Stimulated activated naive CD8-positive, alpha-beta T cell treated with anti-CD3 and anti-CD28 coated beads, Interleukin-15, amount 100 ng/mL, for 72 hours (primary cell): Measurements from ENCODE around the gene SREK1IP1.

Experiments
- ATAC-seq: fragments of 150-1000 bp; cut with Tn5 transposase; 2 replicates; pipeline ENCODE4 v1.10.0; 2021; ENCODE audit warnings: mild to moderate bottlenecking, moderate library complexity
- DNase-seq, 2 donors: peaks; one replicate each; pipeline ENCODE4 v3.0.0; 2021 to 2022
- H3K27ac Mint-ChIP-seq, 2 donors: one replicate each; pipeline ENCODE4 v1.8.0; 2022; ENCODE audit warnings: mild to moderate bottlenecking in 2 of 2, mixed read lengths in 2 of 2, moderate library complexity in 2 of 2
- H3K27me3 Mint-ChIP-seq: one replicate; pipeline ENCODE4 v1.8.0; 2022; ENCODE audit warnings: mixed read lengths
- H3K4me1 Mint-ChIP-seq: one replicate; pipeline ENCODE4 v1.8.0; 2022; ENCODE audit warnings: mild to moderate bottlenecking, mixed read lengths
- H3K4me3 Mint-ChIP-seq, 2 donors: one replicate each; pipeline ENCODE4 v1.8.0; 2022; ENCODE audit warnings: mild to moderate bottlenecking in 2 of 2, mixed read lengths in 2 of 2, moderate library complexity in 1 of 2
- H3K9me3 Mint-ChIP-seq, 2 donors: one replicate each; pipeline ENCODE4 v1.8.0; 2022; ENCODE audit warnings: mixed read lengths in 2 of 2

Gene SREK1IP1

DNA sequence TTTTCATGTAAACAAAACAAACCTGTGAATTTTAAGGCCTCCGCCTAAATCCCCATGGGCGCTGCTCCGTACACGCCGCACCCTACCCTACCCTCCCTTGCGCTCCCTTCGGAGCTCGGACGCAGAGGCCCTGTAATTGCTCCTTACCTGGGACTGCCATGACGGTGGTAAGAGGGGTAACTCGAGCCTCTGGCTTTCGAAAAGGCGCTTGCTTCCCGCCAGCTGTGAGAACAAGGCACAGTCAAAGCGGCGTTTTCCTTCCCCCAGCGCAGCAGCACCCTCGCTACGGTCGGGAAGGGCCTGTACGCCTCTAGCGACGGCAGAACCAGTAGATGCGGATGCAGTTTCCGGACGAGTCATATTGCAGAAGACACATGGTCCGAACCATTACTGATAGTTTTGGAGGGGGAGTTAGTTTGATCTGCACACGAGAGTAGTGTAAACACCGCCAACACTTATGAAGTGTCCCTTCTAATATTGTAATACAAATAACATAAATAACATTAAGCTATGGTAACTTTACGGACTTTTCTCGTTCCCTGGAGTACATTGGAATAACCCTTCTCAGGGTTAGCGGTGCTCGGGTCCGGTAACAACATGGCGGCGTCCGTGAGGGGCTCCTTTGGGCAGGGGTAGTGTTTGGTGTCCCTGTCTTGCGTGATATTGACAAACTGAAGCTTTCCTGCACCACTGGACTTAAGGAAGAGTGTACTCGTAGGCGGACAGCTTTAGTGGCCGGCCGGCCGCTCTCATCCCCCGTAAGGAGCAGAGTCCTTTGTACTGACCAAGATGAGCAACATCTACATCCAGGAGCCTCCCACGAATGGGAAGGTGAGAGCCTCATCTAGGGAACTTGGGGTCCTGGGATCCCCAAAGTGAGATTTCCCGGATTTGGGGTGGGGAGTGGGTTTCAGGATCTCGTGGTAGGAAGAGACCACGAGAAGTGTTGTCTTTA is at the start of gene SREK1IP1, which contains the start of gene CWC27:
Gene SREK1IP1 (minus strand): TSS at position 334 of the 955 bp plus-strand sequence. CDS start 174 bp downstream, at position 160.
Gene CWC27 (plus strand): TSS at position 573 of the 955 bp plus-strand sequence. CDS start 217 bp downstream, at position 790.
- DNase-seq (peak; percentile 82 to 87), ATAC-seq (peak; percentile 99)
- H3K27me3 Mint-ChIP-seq, result no peaks in the 10 kb centered on the region
- peaks cover 41% of the 10 kb centered on the region for H3K4me1 Mint-ChIP-seq
- H3K4me3 Mint-ChIP-seq, result peak within 1 kb of the TSS; percentile 98 to 100
- H3K27ac Mint-ChIP-seq, result peak within 1 kb of the TSS; percentile 100
- no peaks in the 10 kb centered on the region for H3K9me3 Mint-ChIP-seq

GRCh38 chr5:64818245-64818644 is 49.8 kb upstream of the SREK1IP1 start:
- Mint-ChIP-seq H3K4me3 (no peak overlapping the region), H3K27ac (no peak overlapping the region), H3K27me3 (no peaks in the 10 kb centered on the region), H3K4me1 (peaks cover 27% of the 10 kb centered on the region), H3K9me3 (no peaks in the 10 kb centered on the region)
- ATAC-seq (no peak), DNase-seq (no peak)

- peaks cover 12% of the 10 kb centered on the region for H3K4me1 Mint-ChIP-seq
- DNase-seq (no peak), ATAC-seq (peak; percentile 93)
- H3K27me3 Mint-ChIP-seq, result no peaks in the 10 kb centered on the region
- no peak overlapping the region for H3K27ac Mint-ChIP-seq
- H3K4me3 Mint-ChIP-seq, result no peak overlapping the region
- H3K9me3 Mint-ChIP-seq, result no peaks in the 10 kb centered on the region
These were observed 45.6 kb upstream of the SREK1IP1 start for GRCh38 chr5:64814073-64814472.

- H3K4me1 Mint-ChIP-seq, result peaks cover 6% of the 10 kb centered on the region
- no peaks in the 10 kb centered on the region for H3K9me3 Mint-ChIP-seq
- H3K27ac Mint-ChIP-seq, result no peak overlapping the region
- no peaks in the 10 kb centered on the region for H3K27me3 Mint-ChIP-seq
- no peak for DNase-seq
- no peak for ATAC-seq
- no peak overlapping the region for H3K4me3 Mint-ChIP-seq
These were observed 42.7 kb upstream of the SREK1IP1 start for GRCh38 chr5:64811050-64811640.

DNA sequence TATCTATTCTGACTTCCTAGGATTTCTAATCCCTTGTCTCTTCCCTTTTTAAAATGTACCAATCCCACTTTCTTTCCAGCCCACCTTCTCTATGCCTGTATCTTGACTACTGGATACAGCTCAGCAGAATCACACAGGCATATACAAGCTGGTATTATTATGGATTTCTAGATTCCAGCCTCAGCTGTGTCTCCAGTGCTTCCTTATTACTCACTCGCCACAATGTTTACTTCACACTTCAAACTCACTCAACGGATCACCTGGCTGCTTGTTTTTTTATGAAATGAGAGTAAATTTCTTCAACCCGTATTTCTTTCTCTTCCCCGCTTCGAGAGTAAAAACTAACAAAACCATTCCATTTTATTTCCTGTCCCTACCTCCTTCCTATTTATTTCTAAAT is 39.0 kb upstream of the SREK1IP1 start:
- Mint-ChIP-seq H3K27ac (no peak overlapping the region), H3K4me3 (no peak overlapping the region), H3K9me3 (no peaks in the 10 kb centered on the region), H3K27me3 (no peaks in the 10 kb centered on the region), H3K4me1 (no peaks in the 10 kb centered on the region)
- ATAC-seq (no peak), DNase-seq (no peak)

DNA sequence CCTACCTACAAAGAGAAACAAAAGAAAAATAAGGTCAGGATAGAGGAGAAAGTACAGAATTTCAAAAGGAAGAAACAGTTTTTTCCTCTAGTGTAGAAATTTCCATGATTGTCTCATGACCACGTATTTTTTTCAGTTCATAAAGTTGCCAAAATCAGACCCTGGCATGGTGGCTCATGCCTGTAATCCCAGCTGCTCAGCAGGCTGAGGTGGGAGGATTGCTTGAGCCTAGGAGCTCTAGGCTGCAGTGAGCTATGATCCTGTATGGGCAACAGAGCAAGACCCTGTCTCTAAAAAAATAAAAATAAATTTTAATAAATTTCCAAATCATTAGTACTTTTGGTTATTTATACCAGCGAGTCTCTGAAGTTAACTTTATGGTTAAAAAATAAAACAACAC is 38.0 kb upstream of the SREK1IP1 start:
- Mint-ChIP-seq H3K27ac (no peak overlapping the region), H3K4me3 (no peak overlapping the region), H3K9me3 (no peaks in the 10 kb centered on the region), H3K4me1 (no peaks in the 10 kb centered on the region), H3K27me3 (no peaks in the 10 kb centered on the region)
- DNase-seq, result no peak
- no peak for ATAC-seq

GRCh38 chr5:64800926-64801325 is 32.4 kb upstream of the SREK1IP1 start:
- no peaks in the 10 kb centered on the region for H3K9me3 Mint-ChIP-seq

GRCh38 chr5:64796301-64796700 is 27.8 kb upstream of the SREK1IP1 start:
- Mint-ChIP-seq H3K9me3 (no peaks in the 10 kb centered on the region), H3K4me3 (no peak overlapping the region), H3K27me3 (no peaks in the 10 kb centered on the region), H3K27ac (no peak overlapping the region), H3K4me1 (no peaks in the 10 kb centered on the region)
- no peak for ATAC-seq
- no peak for DNase-seq

More at GRCh38 chr5:64800926-64801325, 32.4 kb upstream of the SREK1IP1 start:
- no peak overlapping the region for H3K27ac Mint-ChIP-seq
- DNase-seq (no peak), ATAC-seq (no peak)
- H3K4me1 Mint-ChIP-seq, result no peaks in the 10 kb centered on the region
- H3K4me3 Mint-ChIP-seq, result no peak overlapping the region
- no peaks in the 10 kb centered on the region for H3K27me3 Mint-ChIP-seq

- DNase-seq (no peak), ATAC-seq (no peak)
- Mint-ChIP-seq H3K27ac (peak overlapping the region in 1 of 2 donors; percentile 40), H3K4me3 (no peak overlapping the region), H3K4me1 (no peaks in the 10 kb centered on the region), H3K27me3 (no peaks in the 10 kb centered on the region), H3K9me3 (no peaks in the 10 kb centered on the region)
These were observed 25.7 kb upstream of the SREK1IP1 start for GRCh38 chr5:64794053-64794770.

GRCh38 chr5:64792469-64792868 is 24.0 kb upstream of the SREK1IP1 start:
- H3K4me3 Mint-ChIP-seq, result no peak overlapping the region
- ATAC-seq (no peak), DNase-seq (no peak)

GRCh38 chr5:64790210-64790609 is 21.7 kb upstream of the SREK1IP1 start:
- DNase-seq (no peak), ATAC-seq (no peak)
- H3K27me3 Mint-ChIP-seq, result no peaks in the 10 kb centered on the region
- H3K27ac Mint-ChIP-seq, result no peak overlapping the region
- no peak overlapping the region for H3K4me3 Mint-ChIP-seq
- H3K9me3 Mint-ChIP-seq, result no peaks in the 10 kb centered on the region
- H3K4me1 Mint-ChIP-seq, result no peaks in the 10 kb centered on the region

More at GRCh38 chr5:64792469-64792868, 24.0 kb upstream of the SREK1IP1 start:
- no peaks in the 10 kb centered on the region for H3K27me3 Mint-ChIP-seq
- H3K27ac Mint-ChIP-seq, result no peak overlapping the region
- no peaks in the 10 kb centered on the region for H3K9me3 Mint-ChIP-seq
- H3K4me1 Mint-ChIP-seq, result no peaks in the 10 kb centered on the region

GRCh38 chr5:64789457-64789856 is 21.0 kb upstream of the SREK1IP1 start:
- H3K4me3 Mint-ChIP-seq, result no peak overlapping the region
- no peaks in the 10 kb centered on the region for H3K4me1 Mint-ChIP-seq
- H3K9me3 Mint-ChIP-seq, result no peaks in the 10 kb centered on the region
- DNase-seq, result no peak
- no peak overlapping the region for H3K27ac Mint-ChIP-seq
- no peak for ATAC-seq
- H3K27me3 Mint-ChIP-seq, result no peaks in the 10 kb centered on the region

DNA sequence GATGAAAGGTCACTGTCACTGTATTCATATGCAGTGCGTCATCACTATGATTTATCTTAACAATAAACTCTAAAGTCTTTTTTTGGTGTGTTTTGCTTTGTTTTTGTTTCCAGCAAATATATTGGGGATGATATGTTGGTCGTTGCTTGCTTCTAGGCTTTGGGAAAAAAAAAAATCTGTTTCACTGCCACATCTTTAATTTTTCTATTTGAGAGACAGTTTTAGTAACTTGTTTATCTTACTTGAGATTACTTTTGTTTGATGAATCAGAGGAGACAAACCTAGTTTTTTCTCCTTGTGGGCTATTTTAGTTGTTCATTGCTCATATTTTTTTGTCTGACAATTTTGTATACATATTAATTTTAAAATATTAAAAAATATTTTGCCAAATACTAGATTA is 19.7 kb upstream of the SREK1IP1 start:
- H3K4me1 Mint-ChIP-seq, result no peaks in the 10 kb centered on the region
- no peaks in the 10 kb centered on the region for H3K9me3 Mint-ChIP-seq
- DNase-seq, result no peak
- no peak overlapping the region for H3K27ac Mint-ChIP-seq
- H3K27me3 Mint-ChIP-seq, result no peaks in the 10 kb centered on the region
- no peak overlapping the region for H3K4me3 Mint-ChIP-seq
- no peak for ATAC-seq

GRCh38 chr5:64786372-64786771 is 17.9 kb upstream of the SREK1IP1 start:
- no peak for DNase-seq
- no peak overlapping the region for H3K4me3 Mint-ChIP-seq
- no peaks in the 10 kb centered on the region for H3K27me3 Mint-ChIP-seq
- H3K4me1 Mint-ChIP-seq, result no peaks in the 10 kb centered on the region
- no peak for ATAC-seq
- no peak overlapping the region for H3K27ac Mint-ChIP-seq
- H3K9me3 Mint-ChIP-seq, result no peaks in the 10 kb centered on the region

DNA sequence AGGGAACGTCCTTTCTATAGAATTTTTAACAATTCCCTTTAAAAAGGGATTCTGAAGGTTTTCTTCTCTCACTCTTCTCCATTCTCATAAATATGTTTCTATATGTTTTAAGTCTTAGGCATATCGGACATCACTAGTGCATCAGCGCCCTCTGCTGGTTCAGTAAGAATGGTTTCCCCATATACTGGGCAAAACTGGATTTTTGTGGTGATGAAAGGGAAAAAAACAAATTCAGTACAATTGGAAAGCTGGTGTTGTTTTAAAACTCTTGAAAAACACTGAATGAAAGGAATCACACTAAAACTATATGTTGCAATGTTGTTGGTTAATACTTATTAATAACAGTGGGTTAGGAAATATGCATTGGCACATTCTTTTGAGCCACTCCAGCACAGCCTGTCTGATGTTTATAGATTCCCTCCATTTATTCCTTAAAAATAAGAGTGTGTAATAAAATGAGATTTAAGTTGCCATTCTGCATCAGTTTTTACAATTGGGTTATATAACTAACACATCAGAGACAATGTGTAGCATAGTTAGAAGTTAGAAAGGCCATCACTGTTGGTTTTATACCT is 16.0 kb upstream of the SREK1IP1 start:
- Mint-ChIP-seq H3K27me3 (no peaks in the 10 kb centered on the region), H3K27ac (no peak overlapping the region), H3K4me1 (peaks cover 5% of the 10 kb centered on the region), H3K4me3 (no peak overlapping the region), H3K9me3 (no peaks in the 10 kb centered on the region)
- ATAC-seq, result peak; percentile 78
- DNase-seq, result peak; percentile 50 to 56
